ENCODE results near the gene ZCCHC7.
"Not testable (repeated sequence)": the region's sequence is repeated elsewhere in the genome, so short reads cannot be mapped to it uniquely, and the experiment has no call there.

Gene ZCCHC7

GRCh38 chr9:37121881-37122280, 1.5 kb downstream of the ZCCHC7 start:
- DNase-seq = no peak

DNA sequence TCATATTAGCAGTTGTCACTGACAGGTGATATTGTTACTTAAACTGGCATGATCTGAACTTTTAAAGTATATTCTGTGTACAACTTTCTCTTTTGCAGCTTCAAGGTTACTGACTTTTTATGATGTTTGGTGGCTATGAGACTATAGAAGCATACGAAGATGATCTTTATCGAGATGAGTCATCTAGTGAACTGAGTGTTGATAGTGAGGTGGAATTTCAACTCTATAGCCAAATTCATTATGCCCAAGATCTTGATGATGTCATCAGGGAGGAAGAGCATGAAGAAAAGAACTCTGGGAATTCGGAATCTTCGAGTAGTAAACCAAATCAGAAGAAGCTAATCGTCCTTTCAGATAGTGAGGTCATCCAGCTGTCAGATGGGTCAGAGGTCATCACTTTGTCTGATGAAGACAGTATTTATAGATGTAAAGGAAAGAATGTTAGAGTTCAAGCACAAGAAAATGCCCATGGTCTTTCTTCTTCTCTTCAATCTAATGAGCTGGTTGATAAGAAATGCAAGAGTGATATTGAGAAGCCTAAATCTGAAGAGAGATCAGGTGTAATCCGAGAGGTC, 5.9 kb downstream of the ZCCHC7 start:
- DNase-seq = no peak

GRCh38 chr9:37127018-37127417, 6.6 kb downstream of the ZCCHC7 start:
- no peak for DNase-seq

DNA sequence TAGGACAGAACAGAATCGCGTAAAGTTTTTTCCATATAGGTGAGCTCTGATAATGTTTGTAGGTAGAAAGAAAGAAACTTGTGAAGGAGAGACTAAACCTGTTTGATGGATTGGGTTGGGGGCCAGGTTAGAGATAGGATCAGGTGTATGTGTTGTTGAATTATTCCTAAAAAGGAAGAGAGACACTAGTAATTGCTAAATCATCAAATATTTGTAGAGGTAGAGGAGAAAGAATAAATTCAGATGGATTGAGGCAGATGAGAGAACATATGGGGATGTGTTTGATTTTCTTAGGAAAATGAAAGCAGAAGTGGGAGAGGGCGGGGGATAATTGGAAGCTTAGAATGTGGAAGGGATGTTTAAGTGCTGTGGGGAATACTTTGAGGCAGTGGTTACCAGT, 7.7 kb downstream of the ZCCHC7 start:
- DNase-seq = no peak

- DNase-seq = no peak
These were observed 13.8 kb downstream of the ZCCHC7 start for GRCh38 chr9:37134166-37134565.

GRCh38 chr9:37141015-37141414, 20.6 kb downstream of the ZCCHC7 start:
- no peak for DNase-seq

DNA sequence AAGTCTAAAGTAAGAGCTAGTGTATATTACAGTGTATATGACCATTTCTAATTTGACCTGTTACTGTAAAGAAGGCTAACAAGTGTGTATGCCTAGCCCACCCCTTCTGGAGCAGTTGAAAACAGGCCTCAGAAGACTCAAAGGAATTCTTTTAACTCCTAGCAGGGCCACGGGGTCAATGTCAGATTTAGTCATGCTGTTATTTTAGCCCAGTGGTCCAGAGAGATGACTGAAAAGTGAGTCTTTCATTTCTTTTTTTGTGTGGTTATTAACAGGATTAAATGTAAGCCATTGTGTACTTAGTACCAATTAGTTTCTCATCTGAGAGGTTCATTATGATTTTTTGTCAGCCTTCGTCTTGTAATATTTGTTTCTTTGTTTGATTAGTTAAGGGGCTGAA, 24.4 kb downstream of the ZCCHC7 start:
- no peak for DNase-seq

GRCh38 chr9:37146410-37146809, 26.0 kb downstream of the ZCCHC7 start:
- DNase-seq = no peak

DNA sequence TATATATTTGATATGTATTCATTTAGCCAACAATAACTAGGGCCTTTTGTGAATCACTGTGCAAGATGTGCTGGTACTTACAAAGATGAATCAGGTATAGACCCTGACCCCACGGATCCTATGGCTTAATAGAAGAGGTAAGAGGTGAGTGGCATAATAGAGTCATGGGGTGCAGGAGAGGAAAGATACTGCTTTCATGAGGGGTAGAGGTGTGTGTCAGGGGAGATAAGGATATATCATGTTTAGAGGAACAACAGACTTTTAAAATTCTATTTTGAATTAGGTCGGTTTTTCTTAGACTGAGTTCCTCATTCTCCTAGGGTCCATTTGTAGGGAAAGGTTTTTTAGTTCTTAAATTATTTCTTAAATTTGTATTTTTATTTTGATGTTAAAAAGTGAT, 27.8 kb downstream of the ZCCHC7 start:
- no peak for DNase-seq

DNA sequence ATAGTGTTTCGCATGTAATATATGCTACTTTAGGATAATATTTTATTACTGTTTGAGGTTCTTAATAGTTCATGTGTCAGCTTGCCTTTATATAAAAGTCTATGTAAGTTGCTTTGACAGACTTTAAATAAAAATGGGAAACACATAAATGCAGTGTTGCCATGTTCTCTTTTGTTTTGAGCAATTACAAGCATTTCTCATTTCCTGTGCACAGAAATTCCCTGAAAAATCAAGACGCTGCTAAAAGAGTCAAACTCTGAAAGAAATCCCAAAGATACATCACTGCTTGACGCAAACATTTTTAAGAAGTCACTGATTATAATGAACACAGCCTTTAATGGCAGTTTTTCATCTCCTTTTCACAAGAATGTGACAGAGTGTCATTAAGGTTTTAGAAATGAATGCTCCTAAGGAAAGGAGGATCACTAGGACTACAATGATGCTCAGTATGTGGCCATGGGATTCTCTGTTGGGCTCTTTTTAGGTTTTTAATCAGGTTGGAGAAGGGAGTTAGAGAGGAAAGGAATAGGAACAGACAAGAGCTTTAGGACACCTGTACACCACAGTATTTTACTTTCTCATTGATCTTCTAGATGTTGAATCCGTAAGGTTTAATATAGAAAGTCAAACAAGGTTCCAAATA, 29.4 kb downstream of the ZCCHC7 start:
- DNase-seq = no peak

DNA sequence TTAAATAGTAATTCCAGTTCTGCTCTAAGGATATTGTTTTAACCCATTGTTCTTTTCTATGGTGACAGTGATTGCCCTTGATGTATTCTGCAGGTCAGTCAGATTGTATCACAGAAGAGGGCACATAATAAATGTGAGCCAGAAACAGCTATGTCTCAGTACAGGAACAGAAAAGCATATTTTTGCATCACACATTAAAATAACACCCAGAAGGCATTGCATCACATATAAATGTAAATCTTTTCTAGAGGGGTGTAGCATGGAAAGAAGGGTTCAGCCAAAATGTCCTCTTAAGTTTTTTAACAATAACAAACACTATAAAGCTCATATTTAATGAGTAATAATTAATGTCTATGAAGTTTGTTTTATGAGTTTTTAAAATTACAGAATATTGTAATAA, 30.0 kb downstream of the ZCCHC7 start:
- no peak for DNase-seq

DNA sequence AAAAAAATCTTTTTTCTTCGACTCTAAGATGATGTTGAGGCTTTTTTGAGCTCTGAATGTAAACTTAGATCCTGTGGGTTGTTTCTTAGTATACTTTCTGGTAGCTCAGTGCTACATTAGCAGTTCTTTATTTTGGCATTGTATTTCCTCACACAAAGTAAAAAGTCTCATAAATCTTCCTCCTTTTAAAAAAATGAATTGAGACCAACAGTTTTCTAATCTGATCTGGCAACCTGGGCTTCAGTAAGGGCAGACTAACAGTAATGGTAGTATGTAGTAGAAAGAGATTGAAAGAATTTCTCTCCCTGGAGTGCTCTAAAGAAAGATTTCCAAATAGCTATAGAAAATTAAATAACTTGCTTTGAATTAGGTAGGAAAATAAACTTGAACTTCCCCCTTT, 31.4 kb downstream of the ZCCHC7 start:
- no peak for DNase-seq

GRCh38 chr9:37152365-37152764, 32.0 kb downstream of the ZCCHC7 start:
- DNase-seq = no peak

GRCh38 chr9:37155601-37156000, 35.2 kb downstream of the ZCCHC7 start:
- DNase-seq = no peak

- DNase-seq = no peak
These were observed 35.8 kb downstream of the ZCCHC7 start for GRCh38 chr9:37156205-37156604.

- no peak for DNase-seq
These were observed 36.5 kb downstream of the ZCCHC7 start for GRCh38 chr9:37156781-37157356.

- no peak for DNase-seq
These were observed 37.5 kb downstream of the ZCCHC7 start for GRCh38 chr9:37157726-37158377.

DNA sequence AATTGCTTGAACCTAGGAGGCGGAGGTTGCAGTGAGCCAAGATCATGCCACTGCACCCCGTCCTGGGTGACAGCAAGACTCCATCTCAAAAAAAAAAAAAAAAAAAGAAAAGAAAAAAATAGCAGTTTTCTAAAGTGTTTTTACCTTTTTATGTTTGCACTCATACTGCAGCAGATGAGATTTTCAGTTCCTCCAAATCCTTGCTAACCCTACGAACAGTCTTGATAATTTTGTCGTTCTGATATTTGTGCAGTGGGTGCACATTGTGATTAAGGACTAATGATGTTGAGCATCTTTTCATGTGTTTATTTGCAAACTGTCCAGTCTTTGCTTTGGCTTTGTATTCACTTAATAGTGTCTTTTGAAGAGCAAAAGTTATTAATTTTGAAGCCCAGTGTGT, 42.9 kb downstream of the ZCCHC7 start:
- DNase-seq = no peak

DNA sequence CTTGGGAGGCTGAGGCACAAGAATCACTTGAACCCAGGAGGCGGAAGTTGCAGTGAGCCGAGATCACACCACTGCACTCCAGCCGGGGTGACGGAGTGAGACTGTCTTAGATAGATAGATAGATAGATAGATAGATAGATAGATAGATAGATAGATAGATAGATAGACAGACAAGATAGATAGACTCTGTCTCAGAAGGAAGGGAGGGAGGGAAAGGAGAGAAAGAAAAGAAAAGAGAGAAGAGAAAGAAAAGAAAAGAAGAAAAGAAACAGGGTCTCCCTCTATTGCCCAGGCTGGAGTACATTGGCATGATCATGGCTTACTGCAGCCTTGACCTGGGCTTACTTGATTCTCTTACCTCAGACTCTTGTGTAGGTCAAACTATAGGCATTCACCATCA, 44.0 kb downstream of the ZCCHC7 start:
- not testable (repeated sequence) for DNase-seq

- DNase-seq = no peak
These were observed 45.3 kb downstream of the ZCCHC7 start for GRCh38 chr9:37165644-37166043.

DNA sequence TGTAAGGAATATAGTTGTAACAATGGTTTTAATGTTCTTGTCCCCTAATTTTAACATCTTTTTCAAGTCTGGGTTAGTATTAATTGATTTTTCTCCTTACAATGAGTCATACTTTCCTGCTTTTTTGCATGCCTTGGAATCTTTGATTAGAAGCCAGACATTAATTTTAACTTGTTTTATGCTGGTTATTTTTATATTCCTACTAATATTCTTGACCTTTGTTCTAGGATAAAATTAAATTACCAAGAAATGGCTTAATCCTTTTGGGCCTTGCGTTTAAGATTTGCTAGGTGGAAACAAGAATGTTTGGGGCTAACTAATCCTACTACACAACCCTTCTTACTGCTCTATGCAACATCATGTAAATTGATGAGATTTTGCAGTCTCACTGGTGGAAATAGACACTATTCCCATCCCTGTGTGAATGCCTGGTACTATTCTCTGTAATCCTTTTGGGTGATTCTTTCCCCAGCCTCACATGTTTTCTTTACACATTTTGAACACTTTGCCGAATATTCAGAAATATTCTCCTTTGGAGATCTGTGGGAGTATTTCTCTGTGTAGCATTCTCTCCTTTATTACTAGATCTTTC, 47.2 kb downstream of the ZCCHC7 start:
- no peak for DNase-seq

- no peak for DNase-seq
These were observed 52.2 kb downstream of the ZCCHC7 start for GRCh38 chr9:37172557-37172956.

- DNase-seq = no peak
These were observed 53.9 kb downstream of the ZCCHC7 start for GRCh38 chr9:37174247-37174646.

- no peak for DNase-seq
These were observed 58.4 kb downstream of the ZCCHC7 start for GRCh38 chr9:37178742-37179141.
